K562 (cell line): ENCODE data around the gene TMF1. TPM values are rescaled to one million over a fixed set of nuclear protein-coding genes. Genes with fewer than 3 reads are reported as not detected.

Source experiments
- ATAC-seq: fragments of 200-7000 bp; cut with Tn5 transposase; 3 replicates; pipeline ENCODE4 v1.9.1; 2020; ENCODE audit warnings: moderate library complexity
- BruUV-seq: library from RNA; stranded (reverse); fragments of 400-500 nt; replicated peaks from 2 replicates; lab custom pipeline; 2021; lab: Mats Ljungman, UMichigan
- CTCF ChIA-PET: fragments of 300-600 bp; formaldehyde crosslinking; extraction: SDS; loops from one replicate; lab custom pipeline; 2021; ENCODE audit warnings: low intra/inter-chr PET ratio; lab: Yijun Ruan, JAX
- POLR2A ChIA-PET: fragments of 300-600, 350-650 bp; sonication (Branson Sonifier 250); formaldehyde crosslinking; extraction: SDS; loops from one replicate; lab custom pipeline; 2021; ENCODE audit warnings: antibody characterized with exemption, inconsistent platforms; lab: Yijun Ruan, JAX
- DNase-seq, 4 experiments: peaks; one replicate each; pipeline versions ENCODE4 v3.0.0 to v3.0.0-alpha.2; 2011 to 2018; ENCODE audit warnings: low spot score in 3 of 4, mixed read lengths in 3 of 4; ENCODE audit errors: extremely low read depth in 1 of 4
- FAIRE-seq: peaks from 2 replicates; lab custom pipeline; 2011; peaks lifted over from hg19 to GRCh38; lab: Jason Lieb, UNC
- H2AFZ ChIP-seq: 2 replicates; pipeline ENCODE4 v1.6.0; 2011; ENCODE audit warnings: low read depth, low read length, control low read depth, inconsistent platforms
- H3K27ac ChIP-seq: fragments of 200-600 bp; 3 replicates; pipeline ENCODE4 v1.8.0; 2011; ENCODE audit warnings: low read depth, mild to moderate bottlenecking, control low read depth, inconsistent platforms, low read length, moderate library complexity, mixed read lengths; ENCODE audit errors: extremely low read depth
- H3K27me3 ChIP-seq, 2 experiments: fragments of 300-600 bp in 1 of 2; 2 replicates in 1 of 2; 3 replicates in 1 of 2; pipeline versions ENCODE4 v1.6.0 to v1.8.0; 2011; ENCODE audit warnings: inconsistent platforms in 2 of 2, low read length in 2 of 2, mild to moderate bottlenecking in 1 of 2, mixed read lengths in 1 of 2, moderate library complexity in 1 of 2; ENCODE audit not compliant: control insufficient read depth in 2 of 2, insufficient read depth in 2 of 2
- H3K36me3 ChIP-seq: fragments of 300-600 bp; 3 replicates; pipeline ENCODE4 v1.8.0; 2011; ENCODE audit warnings: mild to moderate bottlenecking, low read length, inconsistent platforms; ENCODE audit not compliant: control insufficient read depth, insufficient read depth
- H3K4me1 ChIP-seq, 2 experiments: fragments of 200-600 bp in 1 of 2; replicated peaks in 1 of 2; 2 replicates in 1 of 2; 3 replicates in 1 of 2; pipeline versions ENCODE4 v1.5.1 to v1.8.0; 2011; ENCODE audit warnings: inconsistent platforms in 2 of 2, low read length in 2 of 2, mild to moderate bottlenecking in 1 of 2, mixed read lengths in 1 of 2, moderate library complexity in 1 of 2; ENCODE audit not compliant: control insufficient read depth in 2 of 2, insufficient read depth in 2 of 2
- H3K4me2 ChIP-seq: 2 replicates; pipeline ENCODE4 v1.6.1; 2011; ENCODE audit warnings: low read length, control low read depth, inconsistent platforms, mixed read lengths; ENCODE audit not compliant: insufficient read depth
- H3K4me3 ChIP-seq: fragments of 200-600 bp; sonication (generic), shearing (Covaris generic); 2 replicates; pipeline ENCODE4 v1.5.1; 2016; ENCODE audit warnings: control low read depth, inconsistent platforms
- H3K79me2 ChIP-seq: fragments of 200-600 bp; 3 replicates; pipeline ENCODE4 v1.8.0; 2011; ENCODE audit warnings: low read length, inconsistent platforms; ENCODE audit not compliant: control insufficient read depth, insufficient read depth
- H3K9ac ChIP-seq, 2 experiments: 2 replicates each; pipeline versions ENCODE4 v1.6.0 to v1.6.1; 2011; ENCODE audit warnings: low read depth in 2 of 2, low read length in 2 of 2, control low read depth in 1 of 2, inconsistent platforms in 1 of 2, mild to moderate bottlenecking in 1 of 2, mixed read lengths in 1 of 2; ENCODE audit not compliant: insufficient read depth in 1 of 2
- H3K9me1 ChIP-seq: one replicate; pipeline ENCODE4 v1.6.0; 2011; ENCODE audit warnings: inconsistent platforms, mild to moderate bottlenecking, low read length, moderate library complexity; ENCODE audit not compliant: control insufficient read depth, insufficient read depth
- H3K9me3 ChIP-seq: replicated peaks from 2 replicates; pipeline ENCODE4 v1.5.1; 2011; ENCODE audit warnings: low read depth, low read length, inconsistent platforms; ENCODE audit not compliant: control insufficient read depth, insufficient read depth
- H4K20me1 ChIP-seq: replicated peaks from 2 replicates; pipeline ENCODE4 v1.6.1; 2011; ENCODE audit warnings: low read length, inconsistent platforms, mixed read lengths; ENCODE audit not compliant: control insufficient read depth, insufficient read depth
- ATF4 ChIP-seq: fragments of 450-650 bp; formaldehyde crosslinking; IDR thresholded peaks from 2 replicates; pipeline ENCODE4 v1.4.0; 2022; ENCODE audit warnings: mild to moderate bottlenecking, moderate library complexity
- DEAF1 ChIP-seq: fragments of 450-650 bp; formaldehyde crosslinking; IDR thresholded peaks from 2 replicates; pipeline ENCODE4 v1.4.0; 2020; ENCODE audit warnings: mild to moderate bottlenecking, moderate library complexity
- FOXK1 ChIP-seq: sonication (generic); formaldehyde crosslinking; IDR thresholded peaks from 2 replicates; pipeline ENCODE4 v1.8.0; 2022; ENCODE audit warnings: missing genetic modification reagents, mild to moderate bottlenecking, borderline replicate concordance
- GABPB2 ChIP-seq: fragments of 250-450 bp; sonication (Bioruptor Pico); conservative IDR thresholded peaks from 2 replicates; pipeline ENCODE4 v1.5.1; 2021; ENCODE audit warnings: mild to moderate bottlenecking
- HMGXB4 ChIP-seq: sonication (generic); formaldehyde crosslinking; IDR thresholded peaks from 2 replicates; pipeline ENCODE4 v1.8.1; 2023; ENCODE audit warnings: mild to moderate bottlenecking, missing genetic modification reagents
- PML ChIP-seq: IDR thresholded peaks from 2 replicates; pipeline ENCODE4 v1.6.1; 2012; ENCODE audit warnings: low read length, inconsistent platforms
- SIX5 ChIP-seq, 2 experiments: IDR thresholded peaks; 2 replicates each; pipeline ENCODE4 v1.6.1; 2011; ENCODE audit warnings: low read length in 2 of 2, borderline replicate concordance in 1 of 2, low read depth in 1 of 2, mild to moderate bottlenecking in 1 of 2, moderate library complexity in 1 of 2; ENCODE audit not compliant: insufficient read depth in 1 of 2
- TEAD2 ChIP-seq: fragments of 450-650 bp; IDR thresholded peaks from 2 replicates; pipeline ENCODE4 v1.6.1; 2016; ENCODE audit warnings: missing genetic modification characterization, control low read depth, missing compliant biosample characterization
- TRIM24 ChIP-seq, 2 experiments: fragments of 450-650 bp; IDR thresholded peaks; 2 replicates each; pipeline ENCODE4 v1.6.1; 2016
- TSHZ1 ChIP-seq: fragments of 250-450 bp; sonication (Bioruptor Pico); IDR thresholded peaks from 2 replicates; pipeline ENCODE4 v1.4.0; 2020; ENCODE audit warnings: mild to moderate bottlenecking, moderate library complexity
- ZBTB1 ChIP-seq: sonication (generic); formaldehyde crosslinking; IDR thresholded peaks from 2 replicates; pipeline ENCODE4 v1.8.1; 2023; ENCODE audit warnings: missing genetic modification reagents, low read depth, mild to moderate bottlenecking, borderline replicate concordance
- ZNF143 ChIP-seq: sonication (generic); formaldehyde crosslinking; IDR thresholded peaks from 2 replicates; pipeline ENCODE4 v1.9.0; 2022; ENCODE audit warnings: mild to moderate bottlenecking, missing genetic modification reagents
- ZNF263 ChIP-seq: sonication (generic); formaldehyde crosslinking; IDR thresholded peaks from 2 replicates; pipeline ENCODE4 v1.8.0; 2022; ENCODE audit warnings: mild to moderate bottlenecking, missing genetic modification reagents, borderline replicate concordance
- WGBS: fragments of 100-300 bp; shearing (Covaris generic); methylation state at CpG from one replicate; pipeline ENCODE4 v1.1.6; 2016; ENCODE audit warnings: low coverage, mixed read lengths; ENCODE audit not compliant: insufficient coverage; ENCODE audit errors: missing lambda C conversion rate; 5-methylcytosine and 5-hydroxymethylcytosine counted together
- in situ Hi-C: fragments of 300-500 bp; cut with MboI; formaldehyde crosslinking; loops from 4 replicates; pipeline ENCODE4 v1.15.0; 2018; ENCODE audit warnings: inconsistent platforms, mixed read lengths
- intact Hi-C: fragments of 100-400 bp; cut with micrococcal nuclease; formaldehyde crosslinking; loops from 2 replicates; pipeline ENCODE4 v1.14.2; 2022
- polyA plus RNA-seq, 8 experiments: library from polyadenylated mRNA; depleted of rRNA in 4 of 8; stranded (reverse) in 5 of 8; unstranded in 3 of 8; fragments of >200 nt; fragmentation: Nextera tagmentation in 2 of 8; fragmentation: Illumina TruSeq in 1 of 8; extraction: Ambion mirVana in 2 of 8; extraction: Trizol in 1 of 8; gene quantifications; 2 replicates each; pipeline versions ENCODE4 v1.2.1 to v1.2.3, GENCODE V29; 2011 to 2014; ENCODE audit warnings: inconsistent platforms in 1 of 8, missing spikeins in 1 of 8
- total RNA-seq, 7 experiments: library from RNA; depleted of rRNA in 6 of 7; stranded (reverse); fragments of >200 nt in 6 of 7; fragmentation: Illumina TruSeq in 2 of 7; extraction: Trizol in 2 of 7; gene quantifications; 2 replicates each; pipeline versions ENCODE4 v1.2.1 to v1.2.3, GENCODE V29; 2011 to 2021; ENCODE audit warnings: low replicate concordance in 1 of 7

Gene TMF1
- total and polyA plus RNA-seq, 9 of the 15 experiments (the other 6 are each of a cell fraction or from before 2014, with no cell fraction given): 3.1 to 13.9 (median 10.3) TPM

GRCh38 chr3:69096299-69096698, 44.2 kb upstream of the TMF1 start:
- ATAC-seq (no peak), DNase-seq (no peak), FAIRE-seq (no peak)
- H3K79me2 ChIP-seq: no peaks in the 10 kb centered on the region
- H3K9ac ChIP-seq: no peak overlapping the region
- no peaks in the 10 kb centered on the region for H3K36me3 ChIP-seq
- in situ Hi-C loops (no loop called here), intact Hi-C loops (no loop called here)
- H2AFZ ChIP-seq: no peak overlapping the region
- no peak overlapping the region for H3K27ac ChIP-seq
- no peak overlapping the region for H3K4me3 ChIP-seq
- no peak overlapping the region for H3K4me2 ChIP-seq
- no CpG with 5 or more reads among the region's 5 CpGs for WGBS
- H3K9me3 ChIP-seq: no peaks in the 10 kb centered on the region
- no peaks in the 10 kb centered on the region for H3K9me1 ChIP-seq
- H3K4me1 ChIP-seq: peaks cover 2 to 3% of the 10 kb centered on the region in 2 experiments; a peak in 4 of 5 replicates
- no TSS peak for BruUV-seq
- POLR2A ChIA-PET: no interaction called here
- no peaks in the 10 kb centered on the region for H4K20me1 ChIP-seq
- CTCF ChIA-PET: no interaction called here
- H3K27me3 ChIP-seq: no peaks in the 10 kb centered on the region
- TF ChIP-seq SIX5 (IDR thresholded peaks at IDR 0.05; ENCODE audit: borderline replicate concordance in 1 of 2, insufficient read depth in 1 of 2, low read depth in 1 of 2, low read length in 2 of 2) (no peak), ZBTB1 (CRISPR knock-in tag) (no peak), TEAD2 (tag) (no peak), PML (no peak), DEAF1 (CRISPR knock-in tag) (no peak), GABPB2 (CRISPR knock-in tag) (no peak), FOXK1 (no peak), ATF4 (CRISPR knock-in tag) (no peak), TRIM24 (IDR thresholded peaks at IDR 0.05) (no peak), HMGXB4 (CRISPR knock-in tag) (no peak), TSHZ1 (CRISPR knock-in tag) (no peak), ZNF263 (CRISPR knock-in tag) (no peak), ZNF143 (CRISPR knock-in tag) (no peak)
